Left lobe of liver (tissue), 1 donor: Measurements from ENCODE around the gene NEFH. TPM values are rescaled to one million over a fixed set of nuclear protein-coding genes. Genes with fewer than 3 reads are reported as not detected.

Experiments used
- total RNA-seq: library from RNA; stranded (reverse); gene quantifications from one replicate; pipeline ENCODE4 v1.2.1, GENCODE V29; 2021
- donor health status: DM: no; HTN: yes; CAD: no.

NEFH gene
- total RNA-seq, 1 donor from 2014 or later = 0.15 TPM

Other genes with a start within 250 kb of the NEFH start
- gene RHBDD3, start 212.2 kb upstream of the NEFH start, total RNA-seq = 18.9 TPM
- 93.3 TPM for gene EWSR1, start 211.9 kb upstream of the NEFH start, total RNA-seq
- gene GAS2L1, start 173.6 kb upstream of the NEFH start, total RNA-seq = 14.3 TPM
- gene RASL10A, start 164.5 kb upstream of the NEFH start, total RNA-seq = 1.0 TPM
- 37.9 TPM for gene AP1B1, start 91.6 kb upstream of the NEFH start, total RNA-seq
- gene RFPL1, start 41.6 kb upstream of the NEFH start, total RNA-seq = 0.45 TPM
- gene THOC5, start 73.5 kb downstream of the NEFH start, total RNA-seq = 17.4 TPM
- 119 TPM for gene NIPSNAP1, start 100.9 kb downstream of the NEFH start, total RNA-seq
- gene NF2, start 123.4 kb downstream of the NEFH start, total RNA-seq = 17.3 TPM
- not detected for gene CABP7, start 239.8 kb downstream of the NEFH start, total RNA-seq